HepG2 (cell line): Measurements from ENCODE around the gene SEC61G.

Experiments
- CEBPG ChIP-seq: IDR thresholded peaks from 2 replicates; pipeline ENCODE4 v1.6.1; 2016
- CHCHD3 ChIP-seq: sonication (generic); formaldehyde crosslinking; IDR thresholded peaks from 2 replicates; pipeline ENCODE4 v1.8.0; 2022; ENCODE audit warnings: mild to moderate bottlenecking, missing genetic modification reagents, moderate library complexity
- HDAC6 ChIP-seq: fragments of 200-600 bp; sonication (generic); IDR thresholded peaks from 2 replicates; pipeline ENCODE4 v1.7.0; 2017; ENCODE audit warnings: mild to moderate bottlenecking, antibody characterized with exemption, low read length, low read depth
- JUND ChIP-seq: sonication (generic); formaldehyde crosslinking; IDR thresholded peaks from 2 replicates; pipeline ENCODE4 v1.8.0; 2022; ENCODE audit warnings: mild to moderate bottlenecking, missing genetic modification reagents
- SMAD1 ChIP-seq: sonication (generic); formaldehyde crosslinking; IDR thresholded peaks from 2 replicates; pipeline ENCODE4 v1.4.0; 2020; ENCODE audit warnings: missing genetic modification reagents, low read depth, mild to moderate bottlenecking, borderline replicate concordance
- SMAD9 ChIP-seq: sonication (generic); formaldehyde crosslinking; IDR thresholded peaks from 2 replicates; pipeline ENCODE4 v1.5.1; 2020; ENCODE audit warnings: mild to moderate bottlenecking, missing genetic modification reagents
- SP5 ChIP-seq: IDR thresholded peaks from 2 replicates; pipeline ENCODE4 v1.6.1; 2016; ENCODE audit warnings: low read depth, borderline replicate concordance
- YY1 ChIP-seq: IDR thresholded peaks from 2 replicates; pipeline ENCODE4 v1.6.1; 2011; ENCODE audit warnings: low read length, low read depth, moderate library complexity, mild to moderate bottlenecking; ENCODE audit not compliant: insufficient read depth, insufficient replicate concordance
- ZFP36 ChIP-seq: fragments of 150-350 bp; IDR thresholded peaks from 2 replicates; pipeline ENCODE4 v1.6.1; 2018; ENCODE audit warnings: borderline replicate concordance, low read length, low read depth; ENCODE audit not compliant: partially characterized antibody
- ZNF496 ChIP-seq: sonication (generic); formaldehyde crosslinking; IDR thresholded peaks from 2 replicates; pipeline ENCODE4 v1.8.1; 2023; ENCODE audit warnings: mild to moderate bottlenecking, moderate library complexity, missing genetic modification reagents; ENCODE audit not compliant: insufficient replicate concordance
- TF ChIP-seq, protein P1 (sequence below): IDR thresholded peaks from 2 replicates; pipeline ENCODE4 v1.6.1; 2016; ENCODE audit warnings: low read depth, missing genetic modification reagents, missing compliant biosample characterization
- TF ChIP-seq, protein P2 (sequence below): sonication (generic); formaldehyde crosslinking; IDR thresholded peaks from 2 replicates; pipeline ENCODE4 v1.4.0; 2020; ENCODE audit warnings: missing genetic modification reagents, borderline replicate concordance
- TF ChIP-seq, protein P3 (sequence below), 2 experiments: sonication (generic) in 1 of 2; formaldehyde crosslinking in 1 of 2; IDR thresholded peaks; 2 replicates each; pipeline versions ENCODE4 v1.4.0 to v1.6.1; 2018 to 2020; ENCODE audit warnings: missing genetic modification reagents in 2 of 2, borderline replicate concordance in 1 of 2, low read depth in 1 of 2, mild to moderate bottlenecking in 1 of 2, missing biosample characterization in 1 of 2

DNA sequence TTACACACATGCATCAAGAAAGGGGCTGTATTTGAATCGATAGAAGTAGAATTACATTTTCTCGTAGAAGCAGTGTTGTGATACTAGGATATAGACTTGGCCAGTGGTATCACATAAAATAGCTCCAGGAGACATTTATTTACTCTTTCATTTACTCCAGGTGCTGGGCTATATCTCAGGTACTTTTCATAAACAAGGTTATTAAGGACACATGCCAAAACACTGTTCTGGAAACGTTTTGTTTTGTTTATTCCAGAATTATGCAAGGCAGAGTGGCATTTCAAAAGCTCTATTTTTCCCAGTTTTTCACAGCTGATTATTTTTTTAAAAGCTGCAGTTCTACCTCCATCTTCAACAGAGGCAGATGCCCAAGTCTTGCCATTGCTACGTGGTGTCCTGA, 37.8 kb upstream of the SEC61G start:
- no peak for TF ChIP-seq SMAD9 (CRISPR knock-in tag)
- no peak for TF ChIP-seq SMAD1 (CRISPR knock-in tag)
- no peak for TF ChIP-seq SP5 (CRISPR knock-in tag)
- no peak for TF ChIP-seq YY1
- TF ChIP-seq, protein P1, sequence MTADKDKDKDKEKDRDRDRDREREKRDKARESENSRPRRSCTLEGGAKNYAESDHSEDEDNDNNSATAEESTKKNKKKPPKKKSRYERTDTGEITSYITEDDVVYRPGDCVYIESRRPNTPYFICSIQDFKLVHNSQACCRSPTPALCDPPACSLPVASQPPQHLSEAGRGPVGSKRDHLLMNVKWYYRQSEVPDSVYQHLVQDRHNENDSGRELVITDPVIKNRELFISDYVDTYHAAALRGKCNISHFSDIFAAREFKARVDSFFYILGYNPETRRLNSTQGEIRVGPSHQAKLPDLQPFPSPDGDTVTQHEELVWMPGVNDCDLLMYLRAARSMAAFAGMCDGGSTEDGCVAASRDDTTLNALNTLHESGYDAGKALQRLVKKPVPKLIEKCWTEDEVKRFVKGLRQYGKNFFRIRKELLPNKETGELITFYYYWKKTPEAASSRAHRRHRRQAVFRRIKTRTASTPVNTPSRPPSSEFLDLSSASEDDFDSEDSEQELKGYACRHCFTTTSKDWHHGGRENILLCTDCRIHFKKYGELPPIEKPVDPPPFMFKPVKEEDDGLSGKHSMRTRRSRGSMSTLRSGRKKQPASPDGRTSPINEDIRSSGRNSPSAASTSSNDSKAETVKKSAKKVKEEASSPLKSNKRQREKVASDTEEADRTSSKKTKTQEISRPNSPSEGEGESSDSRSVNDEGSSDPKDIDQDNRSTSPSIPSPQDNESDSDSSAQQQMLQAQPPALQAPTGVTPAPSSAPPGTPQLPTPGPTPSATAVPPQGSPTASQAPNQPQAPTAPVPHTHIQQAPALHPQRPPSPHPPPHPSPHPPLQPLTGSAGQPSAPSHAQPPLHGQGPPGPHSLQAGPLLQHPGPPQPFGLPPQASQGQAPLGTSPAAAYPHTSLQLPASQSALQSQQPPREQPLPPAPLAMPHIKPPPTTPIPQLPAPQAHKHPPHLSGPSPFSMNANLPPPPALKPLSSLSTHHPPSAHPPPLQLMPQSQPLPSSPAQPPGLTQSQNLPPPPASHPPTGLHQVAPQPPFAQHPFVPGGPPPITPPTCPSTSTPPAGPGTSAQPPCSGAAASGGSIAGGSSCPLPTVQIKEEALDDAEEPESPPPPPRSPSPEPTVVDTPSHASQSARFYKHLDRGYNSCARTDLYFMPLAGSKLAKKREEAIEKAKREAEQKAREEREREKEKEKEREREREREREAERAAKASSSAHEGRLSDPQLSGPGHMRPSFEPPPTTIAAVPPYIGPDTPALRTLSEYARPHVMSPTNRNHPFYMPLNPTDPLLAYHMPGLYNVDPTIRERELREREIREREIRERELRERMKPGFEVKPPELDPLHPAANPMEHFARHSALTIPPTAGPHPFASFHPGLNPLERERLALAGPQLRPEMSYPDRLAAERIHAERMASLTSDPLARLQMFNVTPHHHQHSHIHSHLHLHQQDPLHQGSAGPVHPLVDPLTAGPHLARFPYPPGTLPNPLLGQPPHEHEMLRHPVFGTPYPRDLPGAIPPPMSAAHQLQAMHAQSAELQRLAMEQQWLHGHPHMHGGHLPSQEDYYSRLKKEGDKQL (CRISPR knock-in tag) = no peak
- no peak for TF ChIP-seq CHCHD3 (CRISPR knock-in tag)
- no peak for TF ChIP-seq JUND (CRISPR knock-in tag)
- TF ChIP-seq HDAC6 = no peak
- TF ChIP-seq, protein P2, sequence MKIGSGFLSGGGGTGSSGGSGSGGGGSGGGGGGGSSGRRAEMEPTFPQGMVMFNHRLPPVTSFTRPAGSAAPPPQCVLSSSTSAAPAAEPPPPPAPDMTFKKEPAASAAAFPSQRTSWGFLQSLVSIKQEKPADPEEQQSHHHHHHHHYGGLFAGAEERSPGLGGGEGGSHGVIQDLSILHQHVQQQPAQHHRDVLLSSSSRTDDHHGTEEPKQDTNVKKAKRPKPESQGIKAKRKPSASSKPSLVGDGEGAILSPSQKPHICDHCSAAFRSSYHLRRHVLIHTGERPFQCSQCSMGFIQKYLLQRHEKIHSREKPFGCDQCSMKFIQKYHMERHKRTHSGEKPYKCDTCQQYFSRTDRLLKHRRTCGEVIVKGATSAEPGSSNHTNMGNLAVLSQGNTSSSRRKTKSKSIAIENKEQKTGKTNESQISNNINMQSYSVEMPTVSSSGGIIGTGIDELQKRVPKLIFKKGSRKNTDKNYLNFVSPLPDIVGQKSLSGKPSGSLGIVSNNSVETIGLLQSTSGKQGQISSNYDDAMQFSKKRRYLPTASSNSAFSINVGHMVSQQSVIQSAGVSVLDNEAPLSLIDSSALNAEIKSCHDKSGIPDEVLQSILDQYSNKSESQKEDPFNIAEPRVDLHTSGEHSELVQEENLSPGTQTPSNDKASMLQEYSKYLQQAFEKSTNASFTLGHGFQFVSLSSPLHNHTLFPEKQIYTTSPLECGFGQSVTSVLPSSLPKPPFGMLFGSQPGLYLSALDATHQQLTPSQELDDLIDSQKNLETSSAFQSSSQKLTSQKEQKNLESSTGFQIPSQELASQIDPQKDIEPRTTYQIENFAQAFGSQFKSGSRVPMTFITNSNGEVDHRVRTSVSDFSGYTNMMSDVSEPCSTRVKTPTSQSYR = no peak
- TF ChIP-seq, protein P3, sequence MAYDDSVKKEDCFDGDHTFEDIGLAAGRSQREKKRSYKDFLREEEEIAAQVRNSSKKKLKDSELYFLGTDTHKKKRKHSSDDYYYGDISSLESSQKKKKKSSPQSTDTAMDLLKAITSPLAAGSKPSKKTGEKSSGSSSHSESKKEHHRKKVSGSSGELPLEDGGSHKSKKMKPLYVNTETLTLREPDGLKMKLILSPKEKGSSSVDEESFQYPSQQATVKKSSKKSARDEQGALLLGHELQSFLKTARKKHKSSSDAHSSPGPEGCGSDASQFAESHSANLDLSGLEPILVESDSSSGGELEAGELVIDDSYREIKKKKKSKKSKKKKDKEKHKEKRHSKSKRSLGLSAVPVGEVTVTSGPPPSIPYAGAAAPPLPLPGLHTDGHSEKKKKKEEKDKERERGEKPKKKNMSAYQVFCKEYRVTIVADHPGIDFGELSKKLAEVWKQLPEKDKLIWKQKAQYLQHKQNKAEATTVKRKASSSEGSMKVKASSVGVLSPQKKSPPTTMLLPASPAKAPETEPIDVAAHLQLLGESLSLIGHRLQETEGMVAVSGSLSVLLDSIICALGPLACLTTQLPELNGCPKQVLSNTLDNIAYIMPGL (CRISPR knock-in tag; IDR thresholded peaks at IDR 0.05; ENCODE audit: borderline replicate concordance in 1 of 2, low read depth in 1 of 2) = no peak
- no peak for TF ChIP-seq CEBPG (CRISPR knock-in tag)
- TF ChIP-seq ZNF496 = no peak
- TF ChIP-seq ZFP36 = no peak
